ENCODE data around the gene ZNF415. TPM values are rescaled to one million over a fixed set of nuclear protein-coding genes. Genes with fewer than 3 reads are reported as not detected.

ZNF415 gene
- total RNA-seq, 1 donor: 2.3 TPM

DNA sequence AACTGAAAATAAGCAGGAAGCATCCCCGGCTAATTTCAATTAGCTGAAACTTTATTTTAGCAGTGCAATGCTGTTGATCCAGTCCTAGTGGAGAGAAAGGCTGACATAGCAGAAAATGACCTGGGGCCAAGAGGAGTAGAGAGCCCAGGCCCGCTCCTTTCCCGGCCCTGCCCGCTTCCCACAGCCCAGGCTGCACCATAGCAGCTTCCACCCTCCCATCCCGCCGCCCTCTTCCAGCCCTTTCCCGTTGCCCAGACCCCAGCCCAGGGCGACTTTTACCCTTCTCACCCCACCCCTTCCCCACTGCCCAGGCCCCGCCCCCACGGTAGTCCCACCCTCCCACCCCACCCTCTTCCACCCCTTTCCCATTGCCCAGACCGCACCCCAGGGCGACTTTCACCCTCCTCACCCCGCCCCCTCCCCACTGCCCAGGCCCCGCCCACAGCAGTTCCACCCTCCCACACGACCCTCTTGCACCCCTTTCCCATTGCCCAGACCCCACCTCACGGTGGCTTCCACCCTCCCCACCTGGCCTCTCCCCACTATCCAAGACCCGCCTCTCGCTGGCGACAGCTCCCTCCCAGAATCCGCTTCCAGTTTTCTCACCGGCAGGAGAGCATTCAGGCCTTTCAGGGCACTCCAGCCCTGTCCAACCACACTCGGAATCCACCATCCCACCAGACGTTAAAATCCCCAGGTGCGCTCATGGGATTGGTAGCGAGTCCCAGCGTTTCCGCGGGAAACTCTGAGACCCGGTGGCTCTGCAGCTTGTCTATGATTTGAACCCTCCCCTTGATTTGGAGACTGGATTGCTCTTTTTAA lies 37.7 kb downstream of the ZNF415 start:
- no peak overlapping the region for H3K4me3 ChIP-seq (ENCODE audit: low read depth, low read length)
- DNase-seq (ENCODE audit: low read depth): no peak
- TF ChIP-seq, protein P1, sequence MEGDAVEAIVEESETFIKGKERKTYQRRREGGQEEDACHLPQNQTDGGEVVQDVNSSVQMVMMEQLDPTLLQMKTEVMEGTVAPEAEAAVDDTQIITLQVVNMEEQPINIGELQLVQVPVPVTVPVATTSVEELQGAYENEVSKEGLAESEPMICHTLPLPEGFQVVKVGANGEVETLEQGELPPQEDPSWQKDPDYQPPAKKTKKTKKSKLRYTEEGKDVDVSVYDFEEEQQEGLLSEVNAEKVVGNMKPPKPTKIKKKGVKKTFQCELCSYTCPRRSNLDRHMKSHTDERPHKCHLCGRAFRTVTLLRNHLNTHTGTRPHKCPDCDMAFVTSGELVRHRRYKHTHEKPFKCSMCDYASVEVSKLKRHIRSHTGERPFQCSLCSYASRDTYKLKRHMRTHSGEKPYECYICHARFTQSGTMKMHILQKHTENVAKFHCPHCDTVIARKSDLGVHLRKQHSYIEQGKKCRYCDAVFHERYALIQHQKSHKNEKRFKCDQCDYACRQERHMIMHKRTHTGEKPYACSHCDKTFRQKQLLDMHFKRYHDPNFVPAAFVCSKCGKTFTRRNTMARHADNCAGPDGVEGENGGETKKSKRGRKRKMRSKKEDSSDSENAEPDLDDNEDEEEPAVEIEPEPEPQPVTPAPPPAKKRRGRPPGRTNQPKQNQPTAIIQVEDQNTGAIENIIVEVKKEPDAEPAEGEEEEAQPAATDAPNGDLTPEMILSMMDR (IDR thresholded peaks at IDR 0.05; ENCODE audit: insufficient read depth, low read length): no peak

DNA sequence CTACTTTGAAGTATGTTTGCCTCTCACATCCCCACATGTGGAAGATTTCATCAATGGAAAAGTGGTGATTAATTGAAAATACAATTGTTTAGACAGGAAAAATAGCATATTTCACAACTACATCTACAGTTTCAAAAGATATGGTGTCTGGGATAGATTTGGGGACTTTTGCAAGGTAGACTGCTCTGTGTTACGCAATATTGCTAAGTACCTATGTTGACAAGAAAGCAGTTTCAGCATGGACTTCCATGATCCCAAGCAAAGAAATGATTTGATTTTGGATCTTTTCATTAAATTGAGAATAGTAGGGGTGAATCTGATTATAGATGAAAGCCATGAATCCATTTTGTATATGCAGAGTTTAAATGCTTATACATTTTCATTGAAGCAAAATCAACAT lies 40.0 kb downstream of the ZNF415 start:
- DNase-seq (ENCODE audit: low read depth): no peak
- TF ChIP-seq, protein P1 (IDR thresholded peaks at IDR 0.05; ENCODE audit: insufficient read depth, low read length): no peak
- no peak overlapping the region for H3K4me3 ChIP-seq (ENCODE audit: low read depth, low read length)

DNA sequence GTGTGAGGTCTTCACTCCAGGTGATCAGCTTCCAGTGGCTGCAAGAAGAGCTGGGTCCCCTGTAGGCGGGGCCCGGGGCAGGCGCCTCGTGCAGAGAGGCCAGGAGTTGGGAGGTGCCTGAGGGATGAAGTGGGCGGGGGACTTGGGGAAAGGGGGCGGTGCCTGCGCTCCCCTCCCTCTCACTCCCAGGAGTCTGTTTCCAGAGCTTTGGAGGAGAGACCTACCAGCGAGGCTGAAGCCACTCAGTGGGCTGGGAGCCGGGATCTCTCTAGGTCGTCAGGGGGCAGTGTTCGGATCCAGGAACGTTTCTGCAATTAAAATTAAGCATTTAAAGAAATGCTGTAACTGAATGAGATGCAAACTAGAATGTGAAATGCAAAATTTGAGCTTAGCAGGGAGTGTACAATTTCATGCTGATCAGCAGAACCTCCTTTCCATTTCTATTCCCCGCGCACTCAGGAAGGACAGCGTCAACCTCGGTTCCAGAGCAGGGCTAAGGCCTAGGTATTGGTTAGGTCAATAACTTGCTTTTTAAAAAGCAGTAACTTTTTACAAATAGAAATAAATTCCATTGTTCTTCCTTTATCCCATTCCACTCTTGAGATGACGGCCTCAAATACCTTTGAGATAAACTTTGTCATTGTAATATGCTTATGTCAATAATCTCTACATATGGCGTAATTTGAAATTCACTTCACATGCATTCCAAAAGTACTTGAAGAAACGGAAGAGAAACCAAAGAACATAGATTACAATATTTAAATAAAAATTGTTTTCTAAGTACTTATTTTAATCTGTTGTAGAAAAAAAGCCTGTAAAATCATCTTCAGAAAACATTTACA lies 41.1 kb downstream of the ZNF415 start:
- TF ChIP-seq, protein P1 (IDR thresholded peaks at IDR 0.05; ENCODE audit: insufficient read depth, low read length): no peak
- no peak for DNase-seq (ENCODE audit: low read depth)
- H3K4me3 ChIP-seq (ENCODE audit: low read depth, low read length): no peak overlapping the region

DNA sequence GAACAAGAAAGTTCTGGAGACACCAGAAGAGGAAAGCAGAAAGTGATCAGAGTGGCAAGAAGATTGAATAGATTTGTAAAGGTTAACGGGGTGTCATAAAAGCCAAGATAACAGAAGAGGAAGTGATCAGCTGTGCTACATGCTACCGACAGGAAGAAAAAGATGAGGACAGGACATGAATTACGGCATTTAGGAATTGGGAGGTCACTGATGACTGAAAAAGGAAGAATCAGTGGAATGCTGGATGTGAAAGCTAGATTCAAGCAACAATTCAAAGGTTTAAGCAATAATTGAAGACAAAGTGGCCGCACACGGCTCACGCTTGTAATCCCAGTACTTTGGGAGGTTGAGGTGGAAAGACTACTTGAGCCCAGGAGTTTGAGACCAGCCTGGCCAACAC lies 44.6 kb downstream of the ZNF415 start:
- TF ChIP-seq, protein P1 (IDR thresholded peaks at IDR 0.05; ENCODE audit: insufficient read depth, low read length): no peak

DNA sequence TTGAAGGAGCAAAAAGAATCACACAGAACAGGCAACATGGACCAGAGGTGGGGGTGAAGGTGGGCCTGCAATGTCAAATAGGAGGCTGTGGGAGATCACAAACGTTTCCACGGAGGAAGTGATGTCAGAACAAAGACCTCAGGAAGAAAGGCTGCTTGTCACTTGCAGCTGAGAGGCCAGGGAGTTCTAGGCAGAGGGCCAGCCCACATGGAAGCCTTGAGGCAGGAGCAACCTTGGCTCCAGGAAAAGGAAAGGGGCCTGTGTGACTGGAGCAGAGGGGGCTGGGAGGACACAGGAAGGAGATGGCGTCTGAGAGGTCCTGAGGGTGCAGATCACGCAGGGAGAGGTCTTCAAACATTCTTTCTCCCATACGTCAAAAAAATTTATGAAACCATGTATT lies 45.8 kb downstream of the ZNF415 start:
- peak; percentile 6 for DNase-seq (ENCODE audit: low read depth)

More for the DNA sequence above, 44.6 kb downstream of the ZNF415 start:
- no peak for DNase-seq (ENCODE audit: low read depth)
- H3K4me3 ChIP-seq (ENCODE audit: low read depth, low read length): no peak overlapping the region

DNA sequence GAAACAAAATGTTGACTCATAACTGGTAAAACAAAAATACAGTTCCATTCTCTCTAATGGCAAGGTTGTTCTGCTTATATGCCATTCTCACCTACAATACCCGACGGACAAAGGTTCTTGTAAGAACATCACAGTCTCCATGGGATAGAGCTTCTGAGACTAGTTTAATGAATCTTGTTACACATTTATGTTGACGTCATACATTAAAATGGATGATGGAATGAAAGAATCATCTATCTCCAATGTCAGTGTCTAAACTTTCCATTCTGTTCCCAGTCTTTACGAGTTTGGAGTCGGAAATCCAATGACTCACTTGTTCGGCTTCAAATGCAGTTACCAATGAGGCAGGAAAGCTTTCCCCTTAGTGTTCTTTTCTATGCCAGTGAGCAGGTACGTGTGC lies 47.2 kb downstream of the ZNF415 start:
- no peak overlapping the region for H3K4me3 ChIP-seq (ENCODE audit: low read depth, low read length)
- TF ChIP-seq, protein P1 (IDR thresholded peaks at IDR 0.05; ENCODE audit: insufficient read depth, low read length): no peak
- no peak for DNase-seq (ENCODE audit: low read depth)

More for the DNA sequence above, 45.8 kb downstream of the ZNF415 start:
- H3K4me3 ChIP-seq (ENCODE audit: low read depth, low read length): no peak overlapping the region
- TF ChIP-seq, protein P1 (IDR thresholded peaks at IDR 0.05; ENCODE audit: insufficient read depth, low read length): no peak
